ENCODE data around the gene RAB3IL1. TPM values are rescaled to one million over a fixed set of nuclear protein-coding genes. Genes with fewer than 3 reads are reported as not detected.

Gene RAB3IL1
- total and polyA plus RNA-seq, 8 donors, result 0.58 to 13.3 (median 10.1) TPM; not detected in 1

DNA sequence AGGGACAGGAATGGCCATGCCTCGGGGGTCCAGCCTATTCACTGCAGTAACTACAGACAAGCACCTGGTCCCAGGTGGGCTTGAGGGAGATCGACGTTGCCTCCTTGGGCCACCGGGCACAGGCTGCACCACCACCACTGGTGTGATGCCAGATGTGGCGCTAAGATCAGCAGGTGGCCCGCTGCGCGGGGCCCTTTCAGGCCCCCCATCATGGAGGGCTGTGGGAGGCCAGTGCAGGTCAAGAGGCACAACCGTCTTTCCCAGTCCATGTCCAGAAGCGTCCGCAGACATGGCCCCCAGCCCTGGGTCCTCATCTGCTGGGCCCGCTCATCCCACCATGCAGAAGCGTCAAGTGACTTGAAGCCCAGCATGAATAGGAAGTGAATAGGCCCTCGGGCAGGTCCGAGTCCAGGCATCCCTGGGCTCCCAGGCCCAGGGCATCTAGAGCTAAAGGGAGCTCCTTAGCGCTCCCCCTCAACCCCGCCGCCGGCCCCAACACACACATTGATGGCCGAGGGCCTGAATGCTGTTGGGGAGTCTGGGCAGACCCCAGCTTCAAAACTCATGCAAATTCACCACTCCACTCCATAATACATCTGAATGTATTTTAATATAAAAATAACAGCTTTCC, 44.3 kb downstream of the RAB3IL1 start:
- Histone ChIP-seq H3K4me1 (peaks cover 0 to 20% (median 11%) of the 10 kb centered on the region in 4 donors), H3K9me3 (no peaks in the 10 kb centered on the region), H3K4me3 (no peak overlapping the region), H3K27ac (no peak overlapping the region), H3K36me3 (peaks cover 0 to 30% (median 10%) of the 10 kb centered on the region in 4 donors), H3K27me3 (peaks cover 0 to 12% (median 0%) of the 10 kb centered on the region in 3 donors)
- TF ChIP-seq, protein P1, sequence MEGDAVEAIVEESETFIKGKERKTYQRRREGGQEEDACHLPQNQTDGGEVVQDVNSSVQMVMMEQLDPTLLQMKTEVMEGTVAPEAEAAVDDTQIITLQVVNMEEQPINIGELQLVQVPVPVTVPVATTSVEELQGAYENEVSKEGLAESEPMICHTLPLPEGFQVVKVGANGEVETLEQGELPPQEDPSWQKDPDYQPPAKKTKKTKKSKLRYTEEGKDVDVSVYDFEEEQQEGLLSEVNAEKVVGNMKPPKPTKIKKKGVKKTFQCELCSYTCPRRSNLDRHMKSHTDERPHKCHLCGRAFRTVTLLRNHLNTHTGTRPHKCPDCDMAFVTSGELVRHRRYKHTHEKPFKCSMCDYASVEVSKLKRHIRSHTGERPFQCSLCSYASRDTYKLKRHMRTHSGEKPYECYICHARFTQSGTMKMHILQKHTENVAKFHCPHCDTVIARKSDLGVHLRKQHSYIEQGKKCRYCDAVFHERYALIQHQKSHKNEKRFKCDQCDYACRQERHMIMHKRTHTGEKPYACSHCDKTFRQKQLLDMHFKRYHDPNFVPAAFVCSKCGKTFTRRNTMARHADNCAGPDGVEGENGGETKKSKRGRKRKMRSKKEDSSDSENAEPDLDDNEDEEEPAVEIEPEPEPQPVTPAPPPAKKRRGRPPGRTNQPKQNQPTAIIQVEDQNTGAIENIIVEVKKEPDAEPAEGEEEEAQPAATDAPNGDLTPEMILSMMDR (IDR thresholded peaks at IDR 0.05), result no peak
- TF ChIP-seq POLR2AphosphoS5 (IDR thresholded peaks at IDR 0.05) (no peak), POLR2A (IDR thresholded peaks at IDR 0.05) (no peak), EP300 (IDR thresholded peaks at IDR 0.05) (no peak)
- no peak for DNase-seq
- WGBS, 5 donors, result 88 to 97% (median 91%) methylated on average over 9 to 20 of the region's 20 CpGs
- intact Hi-C loops (cut with DNase I; ENCODE audit: low total_unique reads), result no loop called here

DNA sequence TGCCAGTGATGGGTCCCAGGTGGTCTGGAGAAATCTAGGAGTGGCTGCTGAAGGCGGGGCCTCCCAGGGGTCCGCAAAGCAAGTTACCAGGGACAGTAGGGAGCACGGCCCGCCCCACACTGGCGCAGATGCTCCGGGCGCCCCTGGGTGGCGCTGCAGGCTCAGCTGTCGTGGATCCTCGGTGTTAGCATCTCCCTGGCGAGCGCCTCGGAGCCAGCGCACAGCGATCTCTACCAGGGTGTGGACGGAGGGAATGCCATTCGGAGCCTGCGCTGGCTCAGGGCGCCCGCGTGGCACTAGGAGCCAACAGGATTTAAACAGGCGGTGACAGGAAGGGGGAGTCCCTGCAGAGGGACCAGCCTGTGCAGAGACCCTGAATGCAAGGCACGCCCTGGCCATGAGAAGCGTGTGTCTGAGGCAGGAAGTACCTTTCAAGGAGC, 46.2 kb downstream of the RAB3IL1 start:
- TF ChIP-seq EP300 (IDR thresholded peaks at IDR 0.05) (no peak), POLR2AphosphoS5 (IDR thresholded peaks at IDR 0.05) (peak in 1 of 3 donors; percentile 44), POLR2A (IDR thresholded peaks at IDR 0.05) (no peak)
- TF ChIP-seq, protein P1 (IDR thresholded peaks at IDR 0.05), result peak in 5 of 7 experiments; percentile 73 to 82 (median 79)
- H3K4me1 ChIP-seq, result peaks cover 0 to 20% (median 11%) of the 10 kb centered on the region in 4 donors
- no peaks in the 10 kb centered on the region for H3K9me3 ChIP-seq
- peaks cover 0 to 12% (median 0%) of the 10 kb centered on the region in 3 donors for H3K27me3 ChIP-seq
- no peak overlapping the region for H3K4me3 ChIP-seq
- DNase-seq, result peak; percentile 72 to 89
- H3K36me3 ChIP-seq, result peaks cover 0 to 21% (median 8%) of the 10 kb centered on the region in 4 donors
- peak overlapping the region in 2 of 5 donors; percentile 7 to 46 for H3K27ac ChIP-seq
- intact Hi-C loops (cut with DNase I; ENCODE audit: low total_unique reads), result no loop called here
- 2 to 5% (median 2%) methylated on average over 14 to 24 of the region's 24 CpGs for WGBS, 5 donors

DNA sequence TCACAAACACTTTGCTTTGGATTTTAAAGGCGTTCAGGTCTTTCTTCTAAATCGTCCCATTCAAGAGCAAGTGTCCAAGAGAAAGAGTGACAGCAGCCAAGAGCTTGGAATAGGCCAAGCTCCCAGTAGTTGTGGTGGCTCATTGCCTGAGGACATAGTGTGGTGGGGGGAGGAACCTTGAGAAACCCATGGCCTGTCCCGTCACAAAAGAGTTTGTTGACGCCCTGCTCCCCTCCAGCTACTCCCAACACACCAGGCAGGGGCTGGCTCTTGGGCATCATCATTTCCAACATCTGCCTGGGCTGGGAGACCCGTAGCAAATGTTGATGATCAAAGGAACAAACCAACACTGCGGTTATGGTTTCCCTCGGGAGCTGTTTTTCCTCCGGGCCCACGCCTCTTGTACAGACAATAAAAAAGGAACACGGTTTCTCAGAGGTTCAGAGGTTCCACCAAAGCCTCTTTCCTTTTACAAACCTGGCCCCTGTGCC, 46.8 kb downstream of the RAB3IL1 start:
- intact Hi-C loops (cut with DNase I; ENCODE audit: low total_unique reads), result no loop called here
- Histone ChIP-seq H3K9me3 (no peaks in the 10 kb centered on the region), H3K27me3 (peaks cover 0 to 12% (median 0%) of the 10 kb centered on the region in 3 donors), H3K27ac (peak overlapping the region in 2 of 5 donors; percentile 7 to 46), H3K4me1 (peaks cover 0 to 20% (median 11%) of the 10 kb centered on the region in 4 donors), H3K4me3 (no peak overlapping the region), H3K36me3 (peaks cover 0 to 18% (median 7%) of the 10 kb centered on the region in 4 donors)
- 36 to 60% (median 46%) methylated on average over 9 to 10 of the region's 10 CpGs for WGBS, 5 donors
- TF ChIP-seq EP300 (IDR thresholded peaks at IDR 0.05) (no peak), POLR2AphosphoS5 (IDR thresholded peaks at IDR 0.05) (no peak)
- no peak for DNase-seq

DNA sequence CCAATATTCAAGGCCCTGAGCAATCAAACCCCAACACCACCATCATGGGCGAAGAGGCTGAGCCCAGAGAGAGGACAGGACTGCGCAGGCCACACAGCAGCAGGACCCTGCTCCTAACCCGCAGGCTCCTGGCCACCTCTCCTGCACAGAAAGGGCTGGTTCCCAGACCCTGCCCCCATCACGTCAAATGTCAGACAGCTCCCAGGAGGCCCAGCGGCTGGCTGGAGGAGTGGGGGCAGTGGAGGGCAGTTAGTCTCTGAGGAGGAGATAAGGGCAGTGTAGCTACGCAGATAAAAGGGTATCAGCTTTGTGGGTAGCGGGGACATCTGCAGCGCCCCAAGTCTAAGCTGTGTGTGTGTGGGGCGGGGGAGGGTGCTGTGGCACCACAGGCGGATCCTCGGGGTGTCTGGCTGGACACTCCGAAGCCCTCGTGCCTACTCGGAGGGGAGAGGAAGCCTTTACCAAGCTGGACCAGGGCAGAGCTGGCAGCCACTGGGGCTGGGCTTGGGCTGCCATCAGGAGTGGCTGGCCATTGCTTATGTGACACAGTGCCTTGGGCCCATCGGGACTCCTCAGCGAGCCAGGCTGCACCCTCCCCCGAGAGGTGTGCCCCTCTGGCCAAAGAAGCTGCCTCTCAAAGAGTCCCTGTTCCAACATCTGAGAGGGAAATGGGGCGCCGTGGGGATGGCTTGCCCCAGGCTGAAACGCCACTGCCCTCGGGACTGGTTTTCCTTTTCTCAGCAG, 47.5 kb downstream of the RAB3IL1 start:
- intact Hi-C loops (cut with DNase I; ENCODE audit: low total_unique reads), result no loop called here
- Histone ChIP-seq H3K27me3 (peaks cover 0 to 12% (median 0%) of the 10 kb centered on the region in 3 donors), H3K9me3 (no peaks in the 10 kb centered on the region), H3K36me3 (peaks cover 0 to 21% (median 10%) of the 10 kb centered on the region in 4 donors), H3K4me3 (no peak overlapping the region), H3K27ac (peak overlapping the region in 1 of 5 donors; percentile 22), H3K4me1 (peaks cover 0 to 20% (median 11%) of the 10 kb centered on the region in 4 donors)
- TF ChIP-seq POLR2AphosphoS5 (IDR thresholded peaks at IDR 0.05), result no peak
- no peak for TF ChIP-seq EP300 (IDR thresholded peaks at IDR 0.05)
- TF ChIP-seq POLR2A (IDR thresholded peaks at IDR 0.05), result no peak
- TF ChIP-seq, protein P1 (IDR thresholded peaks at IDR 0.05), result no peak
- WGBS, 5 donors, result 61 to 65% (median 62%) methylated on average over 14 to 21 of the region's 21 CpGs
- no peak for DNase-seq

Data from stomach (tissue), 9 donors.